Measurements from ENCODE around the gene MAN2B2.
A peak's percentile ranks its signal among the peaks of the same experiment; 100 is the strongest.

MAN2B2 gene

DNA sequence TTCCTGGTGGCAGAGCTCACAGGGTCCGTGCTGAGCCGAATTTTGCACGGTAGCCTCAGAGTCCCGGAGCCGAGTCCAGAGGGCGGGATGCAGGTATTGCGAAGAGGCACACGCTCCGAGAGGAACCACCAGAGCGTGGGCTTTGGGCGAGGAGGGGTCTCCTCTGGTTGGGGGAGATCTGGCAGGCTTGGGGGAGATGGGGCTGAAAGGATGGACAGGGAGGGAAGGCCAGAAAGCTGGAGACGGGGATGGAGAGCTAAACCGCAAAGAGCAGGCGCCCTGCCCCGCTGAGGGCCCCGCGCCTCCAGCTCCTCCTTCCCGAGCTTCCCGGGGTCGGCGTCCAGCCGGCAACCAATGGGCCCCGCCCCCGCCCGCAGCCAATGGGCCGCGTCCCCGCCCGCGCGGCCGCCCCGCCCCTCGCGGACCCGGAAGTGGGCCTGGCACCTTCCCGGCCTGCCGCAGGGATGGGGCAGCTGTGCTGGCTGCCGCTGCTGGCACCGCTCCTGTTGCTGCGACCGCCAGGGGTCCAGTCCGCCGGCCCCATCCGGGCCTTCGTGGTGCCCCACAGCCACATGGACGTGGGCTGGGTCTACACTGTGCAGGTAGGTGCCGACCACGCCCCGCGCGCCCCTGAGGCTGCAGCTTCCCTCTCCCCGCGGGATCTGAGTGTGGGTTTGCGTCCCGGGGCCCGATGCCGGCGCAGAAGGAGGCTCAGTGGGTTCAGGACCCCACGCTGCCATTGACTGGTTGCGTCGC is at the start of gene MAN2B2:
Gene MAN2B2 (plus strand): TSS at position 443 of the 756 bp plus-strand sequence. CDS start 22 bp downstream, at position 465.
- peak; percentile 72 for DNase-seq (ENCODE audit: low read depth)

GRCh38 chr4:6525474-6525873 is 49.5 kb upstream of the MAN2B2 start:
- DNase-seq (ENCODE audit: low read depth) = no peak

DNA sequence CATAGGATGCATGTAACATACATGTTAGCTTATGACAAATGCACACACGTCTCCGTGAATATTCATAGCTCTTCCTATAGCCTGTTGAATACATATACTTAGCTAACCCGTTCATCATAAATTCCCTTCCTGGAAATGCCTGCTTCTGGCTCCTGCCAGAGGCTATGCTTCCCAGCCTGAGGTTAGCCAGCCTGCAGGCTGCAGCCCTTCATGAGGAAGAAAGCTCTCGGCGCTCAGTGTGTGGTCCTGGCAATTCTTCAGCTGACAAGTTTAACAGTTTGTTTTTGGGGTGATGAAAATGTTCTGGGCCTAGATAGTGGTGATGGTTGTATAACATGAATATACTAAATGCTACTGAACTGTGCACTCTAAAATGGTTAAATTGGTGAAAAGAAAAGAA is 48.8 kb upstream of the MAN2B2 start:
- DNase-seq (ENCODE audit: low read depth) = no peak

- DNase-seq (ENCODE audit: low read depth) = no peak
These were observed 48.3 kb upstream of the MAN2B2 start for GRCh38 chr4:6526671-6527091.

- DNase-seq (ENCODE audit: low read depth) = no peak
These were observed 47.7 kb upstream of the MAN2B2 start for GRCh38 chr4:6527259-6527658.

DNA sequence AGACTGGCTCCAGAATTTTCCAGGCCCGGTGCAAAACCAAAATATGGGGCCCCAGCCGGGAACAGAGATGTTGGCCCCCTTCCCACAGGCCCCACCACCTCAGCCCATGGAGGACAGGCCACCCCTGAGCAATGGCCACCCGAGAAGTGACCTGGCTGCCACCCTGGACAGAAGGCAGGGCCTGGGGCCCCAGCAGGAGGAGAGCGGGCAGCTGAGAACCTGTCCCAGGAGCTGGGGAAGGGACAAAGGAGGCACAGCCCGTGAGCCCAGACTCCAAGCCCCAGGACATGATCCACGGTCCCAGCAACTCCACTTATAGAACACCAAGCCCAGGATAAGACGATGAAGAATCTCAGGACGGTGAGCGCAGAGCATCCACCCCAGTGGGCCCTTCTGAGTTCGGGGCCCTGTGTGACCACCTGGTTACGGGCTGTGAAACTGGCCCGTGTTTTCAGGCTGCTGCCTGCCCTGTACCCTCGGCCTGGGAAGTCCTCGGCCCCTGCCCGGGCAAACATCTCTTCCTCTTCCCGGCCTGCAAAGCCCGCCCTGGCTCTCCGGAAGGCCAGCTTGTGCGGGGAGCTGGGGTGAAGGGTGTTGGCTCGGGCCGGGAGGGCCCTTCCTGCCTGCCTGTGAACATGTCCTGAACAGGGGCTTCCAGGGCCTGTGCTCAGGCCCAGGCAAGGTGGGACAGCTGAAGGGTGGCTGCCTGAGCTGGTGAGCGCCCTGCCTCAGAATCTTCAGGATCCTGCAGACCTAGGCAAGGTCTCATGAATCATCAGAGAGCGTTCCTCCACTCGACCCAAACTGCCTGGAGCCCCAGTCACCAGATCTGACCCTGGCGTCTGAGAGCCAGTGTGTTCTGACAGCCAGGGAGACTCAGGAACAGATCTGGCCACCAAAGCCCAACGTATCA is 47.0 kb upstream of the MAN2B2 start:
- DNase-seq (ENCODE audit: low read depth) = no peak

GRCh38 chr4:6529021-6529420 is 46.0 kb upstream of the MAN2B2 start:
- no peak for DNase-seq (ENCODE audit: low read depth)

DNA sequence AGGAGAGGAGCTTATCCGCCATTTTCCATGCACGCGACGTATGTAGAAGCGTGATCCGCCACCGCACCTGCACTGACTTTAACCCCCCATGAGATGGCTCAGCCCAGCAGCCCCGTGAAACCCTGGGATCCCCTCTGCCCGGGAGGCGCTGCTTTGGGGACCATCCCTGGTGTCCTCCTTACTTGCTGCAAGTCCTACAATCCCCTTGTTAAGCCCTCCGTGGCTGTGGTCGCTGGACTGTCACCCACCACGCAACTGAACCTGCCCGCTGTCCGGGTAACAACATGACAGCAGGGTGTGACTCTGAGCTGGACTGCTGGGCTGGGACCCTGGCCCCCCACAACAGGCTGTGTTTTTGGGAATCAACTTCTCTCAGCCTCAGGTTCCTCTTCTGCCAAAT is 44.7 kb upstream of the MAN2B2 start:
- DNase-seq (ENCODE audit: low read depth) = no peak

- DNase-seq (ENCODE audit: low read depth) = no peak
These were observed 44.0 kb upstream of the MAN2B2 start for GRCh38 chr4:6530964-6531363.

- DNase-seq (ENCODE audit: low read depth) = no peak
These were observed 42.9 kb upstream of the MAN2B2 start for GRCh38 chr4:6532102-6532501.

GRCh38 chr4:6532658-6533057 is 42.3 kb upstream of the MAN2B2 start:
- DNase-seq (ENCODE audit: low read depth) = no peak

DNA sequence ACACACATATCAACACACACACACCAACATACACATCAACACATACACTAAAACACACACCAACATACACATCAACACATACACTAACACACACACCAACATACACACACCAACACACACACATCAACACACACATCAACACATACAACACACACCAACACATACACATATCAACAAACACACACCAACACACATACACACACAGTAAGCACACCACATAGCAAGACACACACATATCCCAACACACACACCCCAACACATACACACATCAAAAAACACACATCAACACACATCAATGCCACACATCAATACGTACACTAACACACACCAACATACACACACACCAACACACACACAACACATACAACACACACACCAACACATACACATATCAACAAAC is 40.9 kb upstream of the MAN2B2 start:
- no peak for DNase-seq (ENCODE audit: low read depth)

DNA sequence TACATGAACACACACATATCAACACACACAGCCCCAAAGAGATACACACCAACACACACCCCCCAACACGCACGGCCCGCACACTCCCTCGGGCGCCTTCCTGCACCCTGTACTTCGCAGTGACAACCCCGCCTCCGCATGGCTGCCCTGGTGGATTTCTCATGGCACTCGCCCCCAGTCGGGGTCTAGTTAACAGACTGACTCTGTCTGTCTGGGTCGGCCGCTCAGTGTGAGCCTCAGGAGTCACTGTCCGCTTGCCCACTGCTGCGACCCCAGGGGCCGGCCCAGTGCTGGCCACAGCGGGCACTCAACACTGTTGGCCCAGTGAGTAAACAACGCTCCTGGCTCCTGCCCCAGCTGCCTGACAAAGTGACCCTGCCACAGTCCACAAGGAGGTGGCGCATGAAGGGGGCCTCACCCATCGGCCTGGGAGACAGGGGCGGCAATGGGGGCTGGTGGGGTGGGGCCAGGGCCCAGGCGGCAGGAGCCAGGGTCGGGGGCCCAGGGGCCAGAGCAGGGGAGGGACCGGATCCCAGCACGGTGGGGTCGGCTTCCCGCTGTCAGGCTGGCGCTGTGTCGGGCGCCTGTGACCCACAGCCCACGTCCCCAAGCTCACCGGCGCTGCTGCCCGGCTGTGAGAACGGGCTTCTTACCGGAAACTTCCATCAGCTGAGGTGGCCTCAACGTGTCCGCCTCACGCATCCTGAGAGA is 40.2 kb upstream of the MAN2B2 start:
- no peak for DNase-seq (ENCODE audit: low read depth)

- no peak for DNase-seq (ENCODE audit: low read depth)
These were observed 39.7 kb upstream of the MAN2B2 start for GRCh38 chr4:6535329-6535692.

DNA sequence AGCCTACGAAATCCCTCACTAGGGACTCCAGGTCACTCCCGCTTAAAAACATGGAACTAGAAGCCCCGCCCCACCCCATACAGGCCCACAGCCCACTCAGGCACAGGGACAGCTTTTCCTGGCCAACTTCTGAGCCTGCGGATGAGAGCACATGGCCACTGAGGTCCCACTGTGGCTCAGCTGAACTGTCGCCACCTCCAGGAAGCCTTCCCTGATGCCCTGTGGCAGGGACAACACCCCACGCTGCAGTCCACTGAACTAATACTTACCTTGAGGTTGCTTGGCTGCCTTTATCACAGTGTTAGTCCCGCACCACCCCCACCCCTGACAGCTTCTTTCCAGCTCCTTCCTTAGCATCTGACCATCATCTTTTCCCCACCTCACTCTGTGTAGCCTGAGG is 39.3 kb upstream of the MAN2B2 start:
- no peak for DNase-seq (ENCODE audit: low read depth)

GRCh38 chr4:6538111-6538510 is 36.9 kb upstream of the MAN2B2 start:
- DNase-seq (ENCODE audit: low read depth) = no peak

DNA sequence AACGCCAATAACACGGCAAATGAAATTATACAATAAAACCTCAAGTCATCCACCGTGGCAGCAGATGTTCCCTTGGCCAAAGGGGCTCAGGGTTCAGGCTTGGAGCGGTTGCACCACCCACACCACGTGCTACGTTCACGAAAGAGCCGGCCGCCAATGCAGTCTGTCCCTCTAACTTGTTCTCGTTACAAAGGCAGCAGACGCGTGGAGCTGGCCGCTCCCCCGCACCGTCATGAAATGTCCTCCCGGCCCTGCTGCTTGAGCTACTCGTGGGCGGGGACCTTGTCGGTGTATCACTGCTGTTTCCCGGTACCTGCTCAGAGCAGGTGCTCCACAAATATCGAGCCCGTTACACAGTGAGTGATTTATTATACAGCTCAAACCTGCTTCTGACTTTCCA is 36.4 kb upstream of the MAN2B2 start:
- DNase-seq (ENCODE audit: low read depth) = no peak

- no peak for DNase-seq (ENCODE audit: low read depth)
These were observed 35.8 kb upstream of the MAN2B2 start for GRCh38 chr4:6539009-6539764.

GRCh38 chr4:6540879-6541278 is 34.1 kb upstream of the MAN2B2 start:
- DNase-seq (ENCODE audit: low read depth) = no peak

GRCh38 chr4:6541789-6542188 is 33.2 kb upstream of the MAN2B2 start:
- no peak for DNase-seq (ENCODE audit: low read depth)

DNA sequence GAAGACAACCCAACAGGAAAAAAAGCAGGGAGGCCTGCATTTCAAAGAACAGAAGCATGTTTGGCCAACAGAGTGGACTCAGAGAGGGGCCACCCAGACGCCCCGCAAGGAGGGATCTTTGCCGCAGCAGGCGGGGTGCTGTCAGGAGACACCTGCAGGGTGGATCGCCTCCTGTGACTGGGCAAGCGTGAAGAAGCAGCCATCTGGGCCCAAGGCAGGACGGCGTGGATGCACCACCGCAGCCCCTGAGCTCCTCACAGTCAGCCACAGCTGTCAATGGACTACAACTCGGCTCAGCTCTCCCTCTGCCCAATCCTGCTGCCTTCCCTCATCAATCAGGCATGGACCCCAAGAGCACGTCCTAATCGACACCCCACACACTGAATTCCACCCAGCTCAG is 32.0 kb upstream of the MAN2B2 start:
- DNase-seq (ENCODE audit: low read depth) = no peak

- DNase-seq (ENCODE audit: low read depth) = no peak
These were observed 28.9 kb upstream of the MAN2B2 start for GRCh38 chr4:6546091-6546490.
